ENCODE measurements around the gene C16orf54.
"Not testable (repeated sequence)": the region's sequence is repeated elsewhere in the genome, so short reads cannot be mapped to it uniquely, and the experiment has no call there.

Gene C16orf54

GRCh38 chr16:29745853-29746345 lies at the start of gene C16orf54:
Gene C16orf54, minus strand, starts transcription at chr16:29745990. Its CDS starts 1,039 bp downstream, at chr16:29744951.
- no peak for DNase-seq (ENCODE audit: low spot score)

- no peak for DNase-seq (ENCODE audit: low spot score)
Observed at GRCh38 chr16:29794231-29794710, 48.5 kb upstream of the C16orf54 start.

GRCh38 chr16:29793153-29793552 lies 47.4 kb upstream of the C16orf54 start:
- DNase-seq (ENCODE audit: low spot score) = not testable (repeated sequence)

GRCh38 chr16:29791845-29792807 lies 46.3 kb upstream of the C16orf54 start:
- DNase-seq (ENCODE audit: low spot score) = peak; percentile 28

GRCh38 chr16:29790949-29791844 lies 45.4 kb upstream of the C16orf54 start:
- DNase-seq (ENCODE audit: low spot score) = peak; percentile 27

GRCh38 chr16:29790183-29790948 lies 44.6 kb upstream of the C16orf54 start, which contains the start of gene KIF22:
Gene KIF22, plus strand, starts transcription at chr16:29790751. Its CDS starts 9 bp downstream, at chr16:29790760.
- peak; percentile 98 for DNase-seq (ENCODE audit: low spot score)

GRCh38 chr16:29789775-29790182 lies 44.0 kb upstream of the C16orf54 start:
- DNase-seq (ENCODE audit: low spot score) = no peak

- not testable (repeated sequence) for DNase-seq (ENCODE audit: low spot score)
Observed at GRCh38 chr16:29787155-29787554, 41.4 kb upstream of the C16orf54 start.

GRCh38 chr16:29784901-29785500 lies 39.2 kb upstream of the C16orf54 start:
- no peak for DNase-seq (ENCODE audit: low spot score)

GRCh38 chr16:29784157-29784556 lies 38.4 kb upstream of the C16orf54 start:
- no peak for DNase-seq (ENCODE audit: low spot score)

GRCh38 chr16:29783094-29783953 lies 37.5 kb upstream of the C16orf54 start:
- not testable (repeated sequence) for DNase-seq (ENCODE audit: low spot score)

- no peak for DNase-seq (ENCODE audit: low spot score)
Observed at GRCh38 chr16:29779474-29779873, 33.7 kb upstream of the C16orf54 start.

GRCh38 chr16:29777576-29778350 lies 32.0 kb upstream of the C16orf54 start, which contains the start of gene ZG16:
Gene ZG16, plus strand, starts transcription at chr16:29778256. Its CDS starts 1,011 bp downstream, at chr16:29779267.
- no peak for DNase-seq (ENCODE audit: low spot score)

GRCh38 chr16:29775742-29776408 lies 30.1 kb upstream of the C16orf54 start:
- no peak for DNase-seq (ENCODE audit: low spot score)

GRCh38 chr16:29774730-29775129 lies 28.9 kb upstream of the C16orf54 start:
- DNase-seq (ENCODE audit: low spot score) = no peak

GRCh38 chr16:29772330-29772729 lies 26.5 kb upstream of the C16orf54 start:
- not testable (repeated sequence) for DNase-seq (ENCODE audit: low spot score)

GRCh38 chr16:29770250-29770929 lies 24.6 kb upstream of the C16orf54 start:
- no peak for DNase-seq (ENCODE audit: low spot score)

- no peak for DNase-seq (ENCODE audit: low spot score)
Observed at GRCh38 chr16:29769507-29769906, 23.7 kb upstream of the C16orf54 start.
